GM21619 (cell line): ENCODE data around the gene CCDC174.
"Not testable (repeated sequence)": the region's sequence is repeated elsewhere in the genome, so short reads cannot be mapped to it uniquely, and the experiment has no call there.

Source experiments
- ATAC-seq: cut with Tn5 transposase; IDR thresholded peaks from one replicate; pipeline ENCODE4 v1.9.1; 2021; ENCODE audit not compliant: unreplicated experiment

The CCDC174 gene

GRCh38 chr3:14651440-14652251 is at the start of gene CCDC174:
CCDC174 (plus strand) TSS chr3:14651762; CDS start chr3:14651837, 75 bp downstream.
- peak; percentile 98 for ATAC-seq

- no peak for ATAC-seq
Observed at GRCh38 chr3:14602006-14602803, 49.4 kb upstream of the CCDC174 start.

- ATAC-seq: no peak
Observed at GRCh38 chr3:14602804-14603644, 48.5 kb upstream of the CCDC174 start.

GRCh38 chr3:14605067-14605466 is 46.5 kb upstream of the CCDC174 start:
- ATAC-seq: no peak

DNA sequence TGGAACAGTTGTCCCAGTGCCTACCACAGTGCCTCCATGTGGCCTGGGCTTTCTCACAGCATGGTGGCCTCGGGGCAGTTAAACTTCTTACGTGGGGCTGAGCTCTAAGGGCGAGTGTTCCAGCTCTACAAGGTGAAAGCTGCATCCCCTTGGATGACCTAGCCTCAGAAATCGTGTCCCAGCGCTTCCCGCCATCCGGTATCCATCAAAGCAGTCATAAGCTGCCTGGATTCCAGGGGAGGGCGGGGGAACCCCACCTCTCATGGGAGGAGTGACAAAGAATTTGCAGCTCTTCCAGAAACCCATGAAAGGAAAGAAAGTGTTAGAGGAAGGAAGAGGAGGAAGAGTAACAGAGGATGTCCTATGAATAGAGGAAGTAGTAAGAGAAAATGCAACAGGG is 45.8 kb upstream of the CCDC174 start:
- ATAC-seq: no peak

DNA sequence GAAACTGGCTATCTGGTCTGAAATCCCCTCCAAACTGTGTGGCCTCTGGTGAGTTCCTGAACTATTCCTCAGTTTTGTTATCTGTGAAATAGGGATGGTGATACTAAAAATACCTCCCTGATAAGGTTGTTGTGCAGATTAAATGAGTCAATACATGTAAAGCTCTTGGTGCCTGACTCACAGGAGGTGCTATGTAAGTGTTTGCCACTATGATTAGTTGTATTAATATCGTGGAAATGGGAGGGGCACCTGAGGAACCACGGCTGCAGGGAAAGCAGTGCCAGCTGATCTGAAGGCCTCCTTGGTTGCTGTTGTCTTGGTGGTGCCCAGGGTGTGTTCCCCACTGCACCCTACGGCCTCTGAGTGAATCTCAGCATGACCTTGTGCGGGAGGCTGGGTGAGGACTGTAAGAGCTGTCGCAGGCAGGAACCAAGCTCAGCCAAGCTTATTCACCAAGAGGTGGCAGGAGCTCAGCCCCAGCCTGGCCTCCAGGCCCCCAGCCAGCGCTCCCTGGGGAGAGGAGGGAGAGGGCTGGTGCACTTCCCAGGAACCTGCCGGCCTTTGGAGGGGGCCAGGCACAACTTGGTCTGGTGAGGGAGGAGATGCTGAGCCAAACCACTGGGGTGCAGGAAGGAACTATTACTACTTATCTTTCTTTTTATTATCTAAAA is 44.8 kb upstream of the CCDC174 start:
- ATAC-seq: no peak

DNA sequence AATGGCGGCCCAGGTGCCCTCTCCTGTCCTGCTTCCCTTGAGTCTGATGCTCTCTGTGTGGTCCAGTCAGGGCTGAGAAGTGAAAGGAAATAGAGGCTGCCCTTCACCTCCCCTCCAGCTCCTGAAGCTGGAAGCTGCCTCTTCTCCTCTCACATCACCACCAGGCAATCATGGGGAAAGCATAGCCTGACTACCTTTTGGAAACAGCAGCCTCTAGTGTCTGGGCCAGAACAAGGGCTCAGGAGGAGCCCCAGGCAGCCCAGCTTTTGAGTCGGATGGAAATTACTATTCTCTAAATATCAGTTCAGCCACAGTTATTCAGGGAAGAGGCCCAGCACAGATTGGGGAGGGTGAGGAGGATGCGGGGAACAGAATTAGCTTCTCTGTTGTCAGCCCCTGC is 43.3 kb upstream of the CCDC174 start:
- ATAC-seq: no peak

- not testable (repeated sequence) for ATAC-seq
Observed at GRCh38 chr3:14609058-14609457, 42.5 kb upstream of the CCDC174 start.

DNA sequence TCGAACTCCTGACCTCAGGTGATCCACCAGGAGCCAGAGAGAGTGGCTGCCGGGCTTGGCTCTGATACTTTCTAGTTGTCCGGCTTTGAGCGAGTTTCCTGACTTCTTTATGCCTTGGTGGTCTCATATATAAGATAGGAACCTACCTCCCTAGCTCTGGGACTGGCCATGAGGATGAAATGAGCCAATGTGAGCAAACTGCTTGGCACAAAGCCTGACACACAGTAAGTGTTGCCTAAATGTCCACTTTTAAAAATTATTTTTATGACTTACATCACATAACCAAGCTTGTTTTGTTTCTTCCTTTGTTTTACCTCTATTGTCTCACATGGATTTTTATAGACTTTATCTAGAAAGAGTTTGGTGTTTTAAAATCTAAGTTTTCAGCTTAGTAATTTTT is 42.1 kb upstream of the CCDC174 start:
- ATAC-seq: no peak

- ATAC-seq: no peak
Observed at GRCh38 chr3:14609941-14610340, 41.6 kb upstream of the CCDC174 start.

GRCh38 chr3:14614189-14614588 is 37.4 kb upstream of the CCDC174 start:
- ATAC-seq: no peak

GRCh38 chr3:14614862-14615261 is 36.7 kb upstream of the CCDC174 start:
- no peak for ATAC-seq

- no peak for ATAC-seq
Observed at GRCh38 chr3:14616606-14617507, 34.7 kb upstream of the CCDC174 start.

GRCh38 chr3:14617508-14618023 is 34.0 kb upstream of the CCDC174 start:
- ATAC-seq: no peak

GRCh38 chr3:14619605-14620004 is 32.0 kb upstream of the CCDC174 start:
- ATAC-seq: no peak

DNA sequence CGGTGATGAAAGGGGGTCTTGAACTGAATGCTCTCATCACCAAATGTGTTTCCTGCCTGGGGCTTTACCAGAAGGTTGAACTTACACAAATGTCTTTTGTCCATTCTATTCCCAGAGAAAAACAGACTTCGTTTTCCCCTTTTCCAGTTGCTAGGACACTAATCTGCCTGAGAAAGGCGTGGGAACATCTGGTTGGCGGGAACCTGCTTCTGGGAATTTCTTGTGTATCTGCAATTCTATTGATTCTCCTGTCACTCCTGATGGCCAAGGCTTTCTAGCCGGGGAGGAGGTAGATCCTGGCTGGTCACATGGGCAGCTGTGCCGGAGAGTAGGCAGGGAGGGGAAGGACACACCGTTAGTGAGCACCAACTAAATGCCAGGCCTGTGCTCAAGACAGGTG is 31.1 kb upstream of the CCDC174 start:
- no peak for ATAC-seq

GRCh38 chr3:14621093-14621492 is 30.5 kb upstream of the CCDC174 start:
- ATAC-seq: no peak

- ATAC-seq: no peak
Observed at GRCh38 chr3:14622368-14622767, 29.2 kb upstream of the CCDC174 start.

DNA sequence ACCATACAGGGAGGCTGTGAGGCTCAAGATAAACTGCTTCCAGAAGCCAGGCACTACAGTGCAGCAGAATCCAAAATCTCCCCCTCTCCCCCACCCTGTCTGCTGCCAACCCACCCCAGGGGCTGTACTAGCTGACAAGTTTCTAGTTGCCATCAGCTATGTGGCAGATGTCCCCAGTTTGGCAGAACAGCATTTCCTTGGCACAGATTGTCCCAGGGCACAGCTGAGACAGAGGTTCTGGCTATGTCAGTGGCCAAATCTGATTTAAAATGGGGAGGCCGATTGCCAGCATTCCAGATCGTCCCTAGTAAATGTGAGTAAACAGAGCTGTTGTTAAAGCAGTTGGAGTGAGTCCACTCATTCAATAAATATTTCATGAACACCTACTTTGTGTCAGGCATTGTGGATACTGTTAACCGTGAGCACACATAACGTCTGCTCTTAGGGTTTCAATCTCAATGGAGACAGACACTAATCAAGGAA is 28.0 kb upstream of the CCDC174 start:
- no peak for ATAC-seq
